ENCODE measurements around the gene RASSF5. TPM values are rescaled to one million over a fixed set of nuclear protein-coding genes. Genes with fewer than 3 reads are reported as not detected.

RASSF5 gene
- total RNA-seq, 5 donors from 2014 or later (not counting 1 experiment from before 2014, with no cell fraction given) = 174 to 224 (median 204) TPM

DNA sequence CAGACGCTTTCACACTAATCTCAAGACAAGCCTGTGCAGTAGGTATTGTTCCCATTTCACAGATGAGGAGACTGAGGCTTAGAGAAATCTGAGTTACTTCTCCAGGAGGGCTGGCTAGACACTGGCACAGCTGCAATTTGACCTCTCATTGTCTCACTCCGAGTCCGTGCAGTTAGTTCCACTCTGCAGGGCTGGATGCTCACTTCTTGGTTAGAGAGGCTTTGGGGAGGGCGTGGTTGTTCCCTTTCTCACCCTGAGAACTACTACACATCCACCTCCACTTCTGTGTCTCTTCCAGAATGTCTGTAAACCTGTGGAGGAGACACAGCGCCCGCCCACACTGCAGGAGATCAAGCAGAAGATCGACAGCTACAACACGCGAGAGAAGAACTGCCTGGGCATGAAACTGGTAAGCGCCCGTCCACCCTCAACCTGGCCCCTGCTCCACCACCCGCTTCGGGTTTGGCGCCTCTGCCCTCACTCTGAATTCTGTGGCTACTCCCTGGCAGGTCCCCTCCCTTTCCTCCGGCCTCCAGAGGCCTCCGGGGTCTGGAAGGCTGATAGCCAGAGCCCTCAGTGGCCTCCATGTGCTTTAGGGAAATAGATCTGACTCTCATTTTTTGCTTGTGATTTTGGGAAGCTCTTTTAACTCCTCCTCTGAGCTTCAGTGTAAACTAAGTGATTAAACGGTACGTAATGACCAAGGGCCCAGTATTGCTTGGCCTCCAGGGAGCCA lies 75.8 kb downstream of the RASSF5 start:
- Histone ChIP-seq H3K9me3 (no peaks in the 10 kb centered on the region), H3K4me3 (ENCODE audit: control insufficient read depth in 1 of 2, extremely low read depth in 1 of 2, low read length in 1 of 2) (peak overlapping the region in 1 of 2 donors; percentile 0), H3K36me3 (ENCODE audit: control insufficient read depth in 2 of 2, extremely low read depth in 1 of 2, insufficient read depth in 1 of 2, low read length in 1 of 2) (peaks cover 18 to 72% of the 10 kb centered on the region in 2 donors), H3K27me3 (replicated peaks in 1 of 2; ENCODE audit: control insufficient read depth in 2 of 2, extremely low read depth in 1 of 2, insufficient read depth in 2 of 2, low read length in 1 of 2) (no peaks in the 10 kb centered on the region), H3K27ac (ENCODE audit: low read length) (peak overlapping the region; percentile 94), H3K4me1 (ENCODE audit: control insufficient read depth in 1 of 2, extremely low read depth in 1 of 2, insufficient read depth in 2 of 2, low read length in 2 of 2) (peaks cover 49 to 82% of the 10 kb centered on the region in 2 experiments)
- no peaks in the 10 kb centered on the region for H3K9me3 Mint-ChIP-seq
- H3K27ac Mint-ChIP-seq = peak overlapping the region; percentile 97 to 99
- peak in 1 of 35 experiments; percentile 38 for DNase-seq
- ATAC-seq (replicated peaks in 1 of 4) = no peak
- ChIA-PET CTCF (interaction anchor here (0.5 to 7.2 kb wide), 20 partner anchors 8 to 135 kb away, joined by 3 to 133 read pairs (median 7); no protein-coding TSS in a partner anchor), POLR2A (interaction anchor here (0.6 to 1.2 kb wide), 5 partner anchors 8 to 76 kb away, joined by 3 to 5 read pairs (median 4); partner anchors contain the start of gene RASSF5 (in 1 of the 2))
- H3K27me3 Mint-ChIP-seq = no peaks in the 10 kb centered on the region
- peaks cover 65 to 92% (median 89%) of the 10 kb centered on the region in 3 donors for H3K4me1 Mint-ChIP-seq
- 38% methylated on average over 4 of the region's 18 CpGs for WGBS (ENCODE audit: insufficient coverage)
- peaks cover 57% of the 10 kb centered on the region for H3K36me3 Mint-ChIP-seq
- peak overlapping the region; percentile 61 to 96 (median 79) for H3K4me3 Mint-ChIP-seq

DNA sequence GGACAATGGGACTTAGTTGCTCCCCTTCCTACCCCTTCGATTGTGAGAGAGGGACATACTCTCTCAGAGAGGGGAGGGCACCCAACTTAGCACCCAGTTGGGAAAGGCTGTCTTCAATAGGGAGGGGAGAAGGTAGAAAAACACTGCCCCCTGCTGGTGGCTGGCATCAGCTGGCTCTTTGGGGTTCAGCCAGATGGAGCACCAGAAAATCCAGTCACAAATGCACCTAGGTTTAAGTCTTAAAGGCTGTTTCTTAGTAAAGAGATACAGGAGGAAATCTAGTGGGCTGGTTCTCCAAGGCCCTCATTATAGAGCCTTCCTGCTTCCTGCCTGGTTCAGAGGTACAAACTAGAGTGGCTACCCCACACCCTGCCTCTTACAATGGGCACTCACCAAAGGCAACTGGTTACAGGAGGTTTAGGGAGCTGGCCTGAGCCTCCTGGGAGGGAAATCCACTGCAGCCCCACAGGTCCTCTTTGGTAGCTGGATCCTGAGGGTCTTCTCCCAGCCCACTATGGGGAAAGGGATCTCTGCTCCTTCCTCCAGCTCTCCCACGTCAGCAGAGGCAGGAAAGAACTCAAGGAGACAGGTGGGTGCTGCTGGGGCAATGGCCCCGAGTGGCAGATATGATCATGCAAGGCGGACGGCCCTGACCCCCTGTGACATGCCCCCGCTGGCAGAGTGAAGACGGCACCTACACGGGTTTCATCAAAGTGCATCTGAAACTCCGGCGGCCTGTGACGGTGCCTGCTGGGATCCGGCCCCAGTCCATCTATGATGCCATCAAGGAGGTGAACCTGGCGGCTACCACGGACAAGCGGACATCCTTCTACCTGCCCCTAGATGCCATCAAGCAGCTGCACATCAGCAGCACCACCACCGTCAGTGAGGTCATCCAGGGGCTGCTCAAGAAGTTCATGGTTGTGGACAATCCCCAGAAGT lies 76.6 kb downstream of the RASSF5 start:
- 86% methylated on average over 11 of the region's 16 CpGs for WGBS (ENCODE audit: insufficient coverage)
- DNase-seq (peak; percentile 62 to 93 (median 81)), ATAC-seq (replicated peaks in 1 of 4) (peak; percentile 38 to 60 (median 54))
- Mint-ChIP-seq H3K36me3 (peaks cover 60% of the 10 kb centered on the region), H3K4me3 (peak overlapping the region; percentile 61 to 96 (median 79)), H3K9me3 (no peaks in the 10 kb centered on the region), H3K27me3 (no peaks in the 10 kb centered on the region), H3K27ac (peak overlapping the region; percentile 97 to 99), H3K4me1 (peaks cover 58 to 92% (median 89%) of the 10 kb centered on the region in 3 donors)
- Histone ChIP-seq H3K27me3 (replicated peaks in 1 of 2; ENCODE audit: control insufficient read depth in 2 of 2, extremely low read depth in 1 of 2, insufficient read depth in 2 of 2, low read length in 1 of 2) (no peaks in the 10 kb centered on the region), H3K4me1 (ENCODE audit: control insufficient read depth in 1 of 2, extremely low read depth in 1 of 2, insufficient read depth in 2 of 2, low read length in 2 of 2) (peaks cover 41 to 73% of the 10 kb centered on the region in 2 experiments), H3K36me3 (ENCODE audit: control insufficient read depth in 2 of 2, extremely low read depth in 1 of 2, insufficient read depth in 1 of 2, low read length in 1 of 2) (peaks cover 18 to 76% of the 10 kb centered on the region in 2 donors), H3K9me3 (no peaks in the 10 kb centered on the region), H3K4me3 (ENCODE audit: control insufficient read depth in 1 of 2, extremely low read depth in 1 of 2, low read length in 1 of 2) (no peak overlapping the region), H3K27ac (ENCODE audit: low read length) (peak overlapping the region; percentile 94)
- POLR2A ChIA-PET = interaction anchor here (0.7 to 1.2 kb wide), 5 partner anchors 9 to 77 kb away, joined by 3 to 5 read pairs (median 4); partner anchors contain the start of gene RASSF5 (in 1 of the 2)
- CTCF ChIA-PET = interaction anchor here (0.9 to 7.2 kb wide), 18 partner anchors 8 to 122 kb away, joined by 3 to 133 read pairs (median 7); partner anchors contain the start of gene IKBKE (in 1 of the 2)

DNA sequence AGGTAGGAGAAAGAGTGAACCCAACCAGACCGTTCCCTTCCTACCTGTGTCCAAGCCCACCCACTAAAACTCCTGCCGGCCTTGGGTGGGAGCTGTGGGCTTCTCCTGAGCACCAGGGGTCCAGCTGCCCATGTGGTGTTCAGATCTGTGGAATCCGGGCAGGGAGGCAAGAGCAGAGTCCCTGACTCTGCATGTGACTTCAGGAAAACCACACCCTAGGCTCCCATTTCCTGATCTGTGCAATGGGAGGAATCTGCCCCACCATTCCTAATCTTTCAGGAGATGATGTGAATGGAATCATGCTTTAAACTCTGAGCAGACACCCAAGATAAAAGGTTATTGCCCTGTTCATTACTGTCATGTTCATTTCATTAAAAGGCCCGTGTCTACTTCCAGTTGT lies 77.4 kb downstream of the RASSF5 start:
- Mint-ChIP-seq H3K27me3 (no peaks in the 10 kb centered on the region), H3K9me3 (no peaks in the 10 kb centered on the region), H3K4me1 (peaks cover 56 to 92% (median 89%) of the 10 kb centered on the region in 3 donors), H3K4me3 (no peak overlapping the region), H3K27ac (peak overlapping the region; percentile 66 to 86), H3K36me3 (peaks cover 63% of the 10 kb centered on the region)
- ATAC-seq (replicated peaks in 1 of 4) (no peak), DNase-seq (no peak)
- 100% methylated on average over 1 of the region's 4 CpGs for WGBS (ENCODE audit: insufficient coverage)
- peak overlapping the region; percentile 26 for H3K27ac ChIP-seq (ENCODE audit: low read length)
- H3K36me3 ChIP-seq (ENCODE audit: control insufficient read depth in 2 of 2, extremely low read depth in 1 of 2, insufficient read depth in 1 of 2, low read length in 1 of 2) = peaks cover 21 to 80% of the 10 kb centered on the region in 2 donors
- H3K4me3 ChIP-seq (ENCODE audit: control insufficient read depth in 1 of 2, extremely low read depth in 1 of 2, low read length in 1 of 2) = no peak overlapping the region
- ChIA-PET CTCF (interaction anchor here (1.0 to 5.8 kb wide), 11 partner anchors 10 to 114 kb away, joined by 3 to 133 read pairs (median 7); partner anchors contain the start of gene IKBKE (in 1 of the 2)), POLR2A (interaction anchor here in 1 of 2 donors (0.8 kb wide), 1 partner anchor 40 kb away, joined by 3 read pairs; no protein-coding TSS in a partner anchor)
- no peaks in the 10 kb centered on the region for H3K9me3 ChIP-seq
- no peaks in the 10 kb centered on the region for H3K27me3 ChIP-seq (replicated peaks in 1 of 2; ENCODE audit: control insufficient read depth in 2 of 2, extremely low read depth in 1 of 2, insufficient read depth in 2 of 2, low read length in 1 of 2)
- peaks cover 34 to 70% of the 10 kb centered on the region in 2 experiments for H3K4me1 ChIP-seq (ENCODE audit: control insufficient read depth in 1 of 2, extremely low read depth in 1 of 2, insufficient read depth in 2 of 2, low read length in 2 of 2)

DNA sequence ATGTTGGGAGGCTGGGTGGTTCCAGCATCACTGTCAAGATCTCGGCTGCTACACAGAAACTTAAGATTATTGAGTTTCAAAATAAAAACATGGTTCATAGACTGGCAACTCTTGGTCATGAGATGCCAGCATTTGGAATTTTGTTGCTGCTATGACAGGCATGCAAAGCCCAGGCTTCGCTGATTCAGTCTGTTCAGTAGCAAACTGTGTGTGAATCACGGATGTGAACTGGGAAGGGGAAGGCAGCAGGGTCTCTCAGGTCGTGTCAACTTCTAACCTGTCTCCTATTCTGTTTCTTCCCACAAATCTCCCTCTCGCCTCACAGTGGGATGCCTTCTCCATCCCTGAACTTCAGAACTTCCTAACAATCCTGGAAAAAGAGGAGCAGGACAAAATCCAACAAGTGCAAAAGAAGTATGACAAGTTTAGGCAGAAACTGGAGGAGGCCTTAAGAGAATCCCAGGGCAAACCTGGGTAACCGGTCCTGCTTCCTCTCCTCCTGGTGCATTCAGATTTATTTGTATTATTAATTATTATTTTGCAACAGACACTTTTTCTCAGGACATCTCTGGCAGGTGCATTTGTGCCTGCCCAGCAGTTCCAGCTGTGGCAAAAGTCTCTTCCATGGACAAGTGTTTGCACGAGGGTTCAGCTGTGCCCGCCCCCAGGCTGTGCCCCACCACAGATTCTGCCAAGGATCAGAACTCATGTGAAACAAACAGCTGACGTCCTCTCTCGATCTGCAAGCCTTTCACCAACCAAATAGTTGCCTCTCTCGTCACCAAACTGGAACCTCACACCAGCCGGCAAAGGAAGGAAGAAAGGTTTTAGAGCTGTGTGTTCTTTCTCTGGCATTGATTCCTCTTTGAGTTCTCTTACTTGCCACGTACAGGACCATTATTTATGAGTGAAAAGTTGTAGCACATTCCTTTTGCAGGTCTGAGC lies 79.4 kb downstream of the RASSF5 start:
- WGBS (ENCODE audit: insufficient coverage) = 63% methylated on average over 3 of the region's 13 CpGs
- H3K27ac Mint-ChIP-seq = peak overlapping the region; percentile 67 to 81
- H3K4me3 Mint-ChIP-seq = no peak overlapping the region
- H3K4me1 Mint-ChIP-seq = peaks cover 50 to 91% (median 88%) of the 10 kb centered on the region in 3 donors
- peaks cover 25 to 86% of the 10 kb centered on the region in 2 donors for H3K36me3 ChIP-seq (ENCODE audit: control insufficient read depth in 2 of 2, extremely low read depth in 1 of 2, insufficient read depth in 1 of 2, low read length in 1 of 2)
- DNase-seq = no peak
- CTCF ChIA-PET = interaction anchor here (0.7 to 5.4 kb wide), 7 partner anchors 31 to 53 kb away, joined by 3 to 90 read pairs (median 8); no protein-coding TSS in a partner anchor
- H3K4me3 ChIP-seq (ENCODE audit: control insufficient read depth in 1 of 2, extremely low read depth in 1 of 2, low read length in 1 of 2) = no peak overlapping the region
- no peaks in the 10 kb centered on the region for H3K27me3 Mint-ChIP-seq
- ATAC-seq (replicated peaks in 1 of 4) = no peak
- H3K4me1 ChIP-seq (ENCODE audit: control insufficient read depth in 1 of 2, extremely low read depth in 1 of 2, insufficient read depth in 2 of 2, low read length in 2 of 2) = peaks cover 18 to 66% of the 10 kb centered on the region in 2 experiments
- H3K36me3 Mint-ChIP-seq = peaks cover 65% of the 10 kb centered on the region
- H3K27me3 ChIP-seq (replicated peaks in 1 of 2; ENCODE audit: control insufficient read depth in 2 of 2, extremely low read depth in 1 of 2, insufficient read depth in 2 of 2, low read length in 1 of 2) = no peaks in the 10 kb centered on the region
- no peak overlapping the region for H3K27ac ChIP-seq (ENCODE audit: low read length)
- no peaks in the 10 kb centered on the region for H3K9me3 ChIP-seq
- POLR2A ChIA-PET = interaction anchor here in 1 of 2 donors (0.5 kb wide), 1 partner anchor 81 kb away, joined by 3 read pairs; no protein-coding TSS in a partner anchor
- H3K9me3 Mint-ChIP-seq = no peaks in the 10 kb centered on the region

DNA sequence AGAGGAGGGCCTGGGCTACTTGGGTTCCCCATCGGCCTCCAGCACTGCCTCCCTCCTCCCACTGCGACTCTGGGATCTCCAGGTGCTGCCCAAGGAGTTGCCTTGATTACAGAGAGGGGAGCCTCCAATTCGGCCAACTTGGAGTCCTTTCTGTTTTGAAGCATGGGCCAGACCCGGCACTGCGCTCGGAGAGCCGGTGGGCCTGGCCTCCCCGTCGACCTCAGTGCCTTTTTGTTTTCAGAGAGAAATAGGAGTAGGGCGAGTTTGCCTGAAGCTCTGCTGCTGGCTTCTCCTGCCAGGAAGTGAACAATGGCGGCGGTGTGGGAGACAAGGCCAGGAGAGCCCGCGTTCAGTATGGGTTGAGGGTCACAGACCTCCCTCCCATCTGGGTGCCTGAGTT lies 80.6 kb downstream of the RASSF5 start:
- Histone ChIP-seq H3K27ac (ENCODE audit: low read length) (no peak overlapping the region), H3K27me3 (replicated peaks in 1 of 2; ENCODE audit: control insufficient read depth in 2 of 2, extremely low read depth in 1 of 2, insufficient read depth in 2 of 2, low read length in 1 of 2) (no peaks in the 10 kb centered on the region), H3K4me1 (ENCODE audit: control insufficient read depth in 1 of 2, extremely low read depth in 1 of 2, insufficient read depth in 2 of 2, low read length in 2 of 2) (peaks cover 7 to 55% of the 10 kb centered on the region in 2 experiments), H3K4me3 (ENCODE audit: control insufficient read depth in 1 of 2, extremely low read depth in 1 of 2, low read length in 1 of 2) (no peak overlapping the region), H3K9me3 (no peaks in the 10 kb centered on the region), H3K36me3 (ENCODE audit: control insufficient read depth in 2 of 2, extremely low read depth in 1 of 2, insufficient read depth in 1 of 2, low read length in 1 of 2) (peaks cover 25 to 88% of the 10 kb centered on the region in 2 donors)
- Mint-ChIP-seq H3K9me3 (no peaks in the 10 kb centered on the region), H3K4me3 (no peak overlapping the region), H3K27me3 (no peaks in the 10 kb centered on the region), H3K27ac (peak overlapping the region; percentile 67 to 76), H3K4me1 (peaks cover 45 to 88% (median 86%) of the 10 kb centered on the region in 3 donors), H3K36me3 (peaks cover 74% of the 10 kb centered on the region)
- ChIA-PET POLR2A (interaction anchor here (0.5 to 0.8 kb wide), 2 partner anchors 8 to 80 kb away, joined by 3 read pairs; no protein-coding TSS in a partner anchor), CTCF (interaction anchor here (0.7 to 5.4 kb wide), 5 partner anchors 36 to 43 kb away, joined by 3 to 90 read pairs (median 4); no protein-coding TSS in a partner anchor)
- DNase-seq (no peak), ATAC-seq (replicated peaks in 1 of 4) (no peak)
- 92% methylated on average over 10 of the region's 14 CpGs for WGBS (ENCODE audit: insufficient coverage)

Data from T-cell (primary cell).